LNCAP (cell line): ENCODE measurements around the gene TRIM66.

Experiments
- TF ChIP-seq, protein P1 (sequence below): fragments of 450-650 bp; IDR thresholded peaks from 2 replicates; pipeline ENCODE4 v1.5.1; 2017; ENCODE audit warnings: mild to moderate bottlenecking

The TRIM66 gene

DNA sequence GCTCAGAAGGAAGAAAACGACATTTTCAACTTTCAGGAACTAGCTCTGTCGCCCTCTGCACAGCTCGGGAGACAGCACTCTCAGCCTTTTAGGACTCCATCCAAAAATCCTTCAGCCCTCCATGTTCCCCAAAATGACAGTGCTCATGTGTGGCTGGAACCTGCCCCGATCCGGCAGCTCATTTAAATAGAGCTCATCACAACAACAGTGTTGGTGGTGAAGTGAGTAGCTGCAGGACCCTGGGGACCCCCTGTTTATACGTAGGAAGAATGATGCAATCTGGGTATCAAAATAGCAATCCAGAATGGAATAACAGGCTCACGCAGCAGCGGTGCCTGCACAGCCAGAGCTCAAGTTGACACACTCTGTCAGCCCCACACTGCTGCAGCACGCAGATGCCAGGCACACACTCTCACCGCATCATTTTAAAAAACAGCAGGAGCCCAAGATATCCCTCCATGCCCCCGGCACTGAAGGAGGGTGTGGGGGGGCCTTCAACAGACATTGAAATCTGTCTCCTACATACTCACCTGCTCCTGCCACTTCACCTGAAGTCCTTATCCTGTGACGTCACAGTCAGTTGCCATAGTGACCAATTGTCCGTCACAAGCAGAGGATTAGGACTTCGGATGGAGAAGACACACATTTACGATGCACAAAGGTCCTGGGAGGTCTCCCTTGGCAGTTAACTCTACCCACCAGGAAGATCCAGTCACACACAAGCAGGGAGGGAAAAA lies 24.0 kb downstream of the TRIM66 start:
- TF ChIP-seq, protein P1, sequence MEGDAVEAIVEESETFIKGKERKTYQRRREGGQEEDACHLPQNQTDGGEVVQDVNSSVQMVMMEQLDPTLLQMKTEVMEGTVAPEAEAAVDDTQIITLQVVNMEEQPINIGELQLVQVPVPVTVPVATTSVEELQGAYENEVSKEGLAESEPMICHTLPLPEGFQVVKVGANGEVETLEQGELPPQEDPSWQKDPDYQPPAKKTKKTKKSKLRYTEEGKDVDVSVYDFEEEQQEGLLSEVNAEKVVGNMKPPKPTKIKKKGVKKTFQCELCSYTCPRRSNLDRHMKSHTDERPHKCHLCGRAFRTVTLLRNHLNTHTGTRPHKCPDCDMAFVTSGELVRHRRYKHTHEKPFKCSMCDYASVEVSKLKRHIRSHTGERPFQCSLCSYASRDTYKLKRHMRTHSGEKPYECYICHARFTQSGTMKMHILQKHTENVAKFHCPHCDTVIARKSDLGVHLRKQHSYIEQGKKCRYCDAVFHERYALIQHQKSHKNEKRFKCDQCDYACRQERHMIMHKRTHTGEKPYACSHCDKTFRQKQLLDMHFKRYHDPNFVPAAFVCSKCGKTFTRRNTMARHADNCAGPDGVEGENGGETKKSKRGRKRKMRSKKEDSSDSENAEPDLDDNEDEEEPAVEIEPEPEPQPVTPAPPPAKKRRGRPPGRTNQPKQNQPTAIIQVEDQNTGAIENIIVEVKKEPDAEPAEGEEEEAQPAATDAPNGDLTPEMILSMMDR, result no peak

GRCh38 chr11:8656291-8656690 lies 26.2 kb downstream of the TRIM66 start:
- TF ChIP-seq, protein P1, result no peak

- TF ChIP-seq, protein P1, result no peak
Measured at GRCh38 chr11:8654503-8654902, 28.0 kb downstream of the TRIM66 start.

GRCh38 chr11:8652140-8652539 lies 30.3 kb downstream of the TRIM66 start:
- TF ChIP-seq, protein P1, result no peak

DNA sequence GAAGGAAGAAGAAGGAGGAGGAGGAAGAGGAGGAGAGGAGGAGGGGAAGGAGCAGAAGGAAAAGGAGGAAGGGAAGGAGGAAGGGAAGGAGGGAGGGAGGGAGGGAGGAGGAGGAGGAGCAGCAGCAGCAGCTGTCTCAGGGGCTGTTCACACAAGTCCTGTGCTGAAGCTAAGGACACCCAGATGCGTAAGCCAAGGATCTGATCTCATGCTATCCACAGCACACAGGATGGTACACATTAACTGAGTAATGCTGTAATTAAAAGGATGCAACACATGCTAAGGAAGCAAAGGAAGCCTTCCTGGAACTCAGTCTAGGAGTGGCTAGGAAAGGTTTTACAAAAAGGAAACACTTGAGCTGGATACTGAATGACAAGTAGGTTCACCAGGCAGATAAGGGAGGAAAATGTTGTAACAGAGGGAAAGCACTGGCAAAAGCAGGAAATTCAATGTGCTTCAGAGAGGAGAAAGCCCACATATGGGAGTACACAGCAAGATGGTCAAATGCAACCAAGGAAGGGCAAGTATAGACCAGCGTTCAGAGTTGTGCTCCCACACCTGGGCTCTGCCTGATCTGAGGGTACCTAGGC lies 32.0 kb downstream of the TRIM66 start:
- TF ChIP-seq, protein P1, result no peak

- TF ChIP-seq, protein P1, result no peak
Measured at GRCh38 chr11:8649361-8649760, 33.1 kb downstream of the TRIM66 start.

DNA sequence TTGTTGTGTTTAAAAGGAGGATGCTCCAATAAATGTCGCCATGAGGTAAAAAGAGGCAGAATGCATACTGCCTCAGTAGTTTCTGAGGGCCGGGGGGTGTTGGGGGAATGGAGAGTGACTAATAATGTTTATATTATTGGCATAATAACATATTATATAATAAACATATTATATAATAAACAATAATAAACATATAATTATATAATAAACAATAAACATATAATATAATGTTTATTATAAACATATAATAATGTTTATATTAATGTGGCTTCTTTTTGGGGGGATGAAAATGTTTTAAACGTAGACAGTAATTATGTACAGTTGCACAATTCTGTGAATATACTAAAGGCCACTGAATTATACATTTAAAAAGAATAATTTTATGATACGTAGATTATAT lies 35.6 kb downstream of the TRIM66 start:
- TF ChIP-seq, protein P1, result no peak
